RWPE2 (cell line): ENCODE data around the gene C1orf141.

ENCODE experiments used
- ATAC-seq: fragments of 200-7000 bp; cut with Tn5 transposase; 3 replicates; pipeline ENCODE4 v1.9.1; 2021; ENCODE audit warnings: low read depth
- DNase-seq: peaks from one replicate; pipeline ENCODE4 v3.0.0-alpha.2; 2020; ENCODE audit warnings: low spot score
- H3K27ac ChIP-seq: fragments of 450-650 bp; 2 replicates; pipeline ENCODE4 v1.5.1; 2017; ENCODE audit warnings: mild to moderate bottlenecking; ENCODE audit not compliant: poor library complexity, severe bottlenecking
- H3K27me3 ChIP-seq: fragments of 250-450 bp; sonication (Bioruptor Pico); 2 replicates; pipeline ENCODE4 v1.5.1; 2021; ENCODE audit warnings: mild to moderate bottlenecking, moderate library complexity; ENCODE audit not compliant: insufficient read depth, poor library complexity, severe bottlenecking
- H3K36me3 ChIP-seq: fragments of 250-450 bp; sonication (Bioruptor Pico); 2 replicates; pipeline ENCODE4 v1.5.1; 2020; ENCODE audit warnings: low read depth, mild to moderate bottlenecking, moderate library complexity
- H3K4me1 ChIP-seq: fragments of 250-450 bp; sonication (Bioruptor Pico); 2 replicates; pipeline ENCODE4 v1.5.1; 2021; ENCODE audit warnings: mild to moderate bottlenecking, moderate library complexity; ENCODE audit not compliant: insufficient read depth, poor library complexity, severe bottlenecking
- H3K4me3 ChIP-seq: fragments of 250-450 bp; sonication (Bioruptor Pico); 2 replicates; pipeline ENCODE4 v1.5.1; 2021; ENCODE audit warnings: mild to moderate bottlenecking, moderate library complexity; ENCODE audit not compliant: severe bottlenecking
- H3K9me3 ChIP-seq: fragments of 250-450 bp; sonication (Bioruptor Pico); 2 replicates; pipeline ENCODE4 v1.5.1; 2021; ENCODE audit warnings: mild to moderate bottlenecking, moderate library complexity; ENCODE audit not compliant: severe bottlenecking
- CTCF ChIP-seq: fragments of 450-650 bp; IDR thresholded peaks from one replicate; pipeline ENCODE4 v1.5.1; 2017; ENCODE audit warnings: mild to moderate bottlenecking, moderate library complexity; ENCODE audit not compliant: poor library complexity, severe bottlenecking

Gene C1orf141

GRCh38 chr1:67130673-67131072 lies 4.1 kb downstream of the C1orf141 start:
- H3K4me3 ChIP-seq = no peak overlapping the region
- DNase-seq (no peak), ATAC-seq (no peak)
- H3K9me3 ChIP-seq = no peaks in the 10 kb centered on the region
- H3K4me1 ChIP-seq = peaks cover 5% of the 10 kb centered on the region
- H3K27me3 ChIP-seq = no peaks in the 10 kb centered on the region
- no peaks in the 10 kb centered on the region for H3K36me3 ChIP-seq
- TF ChIP-seq CTCF = no peak
- H3K27ac ChIP-seq = no peak overlapping the region

GRCh38 chr1:67126974-67127373 lies 7.8 kb downstream of the C1orf141 start:
- TF ChIP-seq CTCF = no peak
- H3K36me3 ChIP-seq = no peaks in the 10 kb centered on the region
- no peak overlapping the region for H3K4me3 ChIP-seq
- H3K4me1 ChIP-seq = peaks cover 5% of the 10 kb centered on the region
- no peak overlapping the region for H3K27ac ChIP-seq
- DNase-seq = no peak
- ATAC-seq = no peak
- H3K27me3 ChIP-seq = no peaks in the 10 kb centered on the region
- no peaks in the 10 kb centered on the region for H3K9me3 ChIP-seq

GRCh38 chr1:67126111-67126746 lies 8.5 kb downstream of the C1orf141 start:
- DNase-seq (no peak), ATAC-seq (peak; percentile 62; the same call in 2 of the 3 replicates)
- TF ChIP-seq CTCF = peak; percentile 35
- H3K27ac ChIP-seq = no peak overlapping the region
- H3K4me3 ChIP-seq = no peak overlapping the region
- H3K4me1 ChIP-seq = peaks cover 5% of the 10 kb centered on the region
- H3K27me3 ChIP-seq = no peaks in the 10 kb centered on the region
- H3K36me3 ChIP-seq = no peaks in the 10 kb centered on the region
- no peaks in the 10 kb centered on the region for H3K9me3 ChIP-seq

GRCh38 chr1:67124455-67124854 lies 10.3 kb downstream of the C1orf141 start:
- TF ChIP-seq CTCF = no peak
- H3K4me3 ChIP-seq = no peak overlapping the region
- H3K27me3 ChIP-seq = no peaks in the 10 kb centered on the region
- no peak for DNase-seq
- no peak for ATAC-seq
- no peaks in the 10 kb centered on the region for H3K36me3 ChIP-seq
- no peaks in the 10 kb centered on the region for H3K9me3 ChIP-seq
- no peak overlapping the region for H3K27ac ChIP-seq
- H3K4me1 ChIP-seq = peaks cover 5% of the 10 kb centered on the region

- no peaks in the 10 kb centered on the region for H3K27me3 ChIP-seq
- no peak for ATAC-seq
Observed at GRCh38 chr1:67120855-67121619, 13.7 kb downstream of the C1orf141 start.

More at GRCh38 chr1:67120855-67121619, 13.7 kb downstream of the C1orf141 start:
- no peak for DNase-seq
- Histone ChIP-seq H3K27ac (no peak overlapping the region), H3K36me3 (no peaks in the 10 kb centered on the region), H3K4me1 (peaks cover 2% of the 10 kb centered on the region), H3K4me3 (no peak overlapping the region), H3K9me3 (no peaks in the 10 kb centered on the region)
- TF ChIP-seq CTCF = no peak
